NCI-H2029 treated with DMSO at 0.1 percent for 48 hours (cell line): ENCODE data around the gene PTPDC1.

ENCODE experiments used
- DNase-seq: peaks from one replicate; lab custom pipeline; 2025; lab: John Stamatoyannopoulos, UW

PTPDC1 gene, protein sequence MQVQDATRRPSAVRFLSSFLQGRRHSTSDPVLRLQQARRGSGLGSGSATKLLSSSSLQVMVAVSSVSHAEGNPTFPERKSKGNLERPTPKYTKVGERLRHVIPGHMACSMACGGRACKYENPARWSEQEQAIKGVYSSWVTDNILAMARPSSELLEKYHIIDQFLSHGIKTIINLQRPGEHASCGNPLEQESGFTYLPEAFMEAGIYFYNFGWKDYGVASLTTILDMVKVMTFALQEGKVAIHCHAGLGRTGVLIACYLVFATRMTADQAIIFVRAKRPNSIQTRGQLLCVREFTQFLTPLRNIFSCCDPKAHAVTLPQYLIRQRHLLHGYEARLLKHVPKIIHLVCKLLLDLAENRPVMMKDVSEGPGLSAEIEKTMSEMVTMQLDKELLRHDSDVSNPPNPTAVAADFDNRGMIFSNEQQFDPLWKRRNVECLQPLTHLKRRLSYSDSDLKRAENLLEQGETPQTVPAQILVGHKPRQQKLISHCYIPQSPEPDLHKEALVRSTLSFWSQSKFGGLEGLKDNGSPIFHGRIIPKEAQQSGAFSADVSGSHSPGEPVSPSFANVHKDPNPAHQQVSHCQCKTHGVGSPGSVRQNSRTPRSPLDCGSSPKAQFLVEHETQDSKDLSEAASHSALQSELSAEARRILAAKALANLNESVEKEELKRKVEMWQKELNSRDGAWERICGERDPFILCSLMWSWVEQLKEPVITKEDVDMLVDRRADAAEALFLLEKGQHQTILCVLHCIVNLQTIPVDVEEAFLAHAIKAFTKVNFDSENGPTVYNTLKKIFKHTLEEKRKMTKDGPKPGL

DNA sequence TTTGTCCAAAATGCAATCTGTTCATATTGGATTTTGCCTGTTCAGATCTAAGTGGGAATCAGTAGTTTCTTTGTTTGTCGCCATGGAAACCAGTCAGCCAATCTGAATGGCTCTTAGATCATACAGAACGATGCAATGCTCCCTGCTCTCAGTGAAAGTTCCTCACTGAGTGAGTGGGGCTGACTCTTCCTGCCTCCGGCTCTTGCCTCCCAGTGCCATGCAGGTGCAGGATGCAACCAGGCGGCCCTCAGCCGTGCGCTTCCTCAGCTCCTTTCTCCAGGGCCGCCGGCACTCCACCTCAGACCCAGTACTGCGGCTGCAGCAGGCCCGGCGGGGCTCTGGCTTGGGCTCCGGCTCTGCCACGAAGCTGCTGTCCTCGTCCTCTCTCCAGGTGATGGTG, at the start of gene PTPDC1:
Gene PTPDC1 (plus strand): TSS at position 151 of the 400 bp plus-strand sequence. CDS start 67 bp downstream, at position 218.
- no peak for DNase-seq

DNA sequence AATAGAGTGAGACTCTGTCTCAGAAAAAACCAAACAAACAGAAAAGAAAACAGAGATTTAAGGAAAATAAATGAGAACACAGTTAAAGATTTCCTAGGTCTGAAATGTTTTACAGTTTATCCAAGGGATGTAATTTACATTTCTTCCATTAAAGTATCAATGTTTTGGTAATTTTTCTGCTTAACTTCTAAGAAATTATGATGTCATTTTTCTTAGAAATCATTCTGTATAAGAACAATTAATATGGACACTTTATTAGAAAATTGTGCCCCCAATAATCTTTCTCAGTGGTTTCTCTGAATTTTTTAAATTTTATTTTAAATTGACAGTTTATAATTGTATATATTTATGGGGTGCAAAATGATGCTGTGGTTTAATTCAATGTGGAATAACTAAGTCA, 49.8 kb upstream of the PTPDC1 start:
- DNase-seq, result no peak

DNA sequence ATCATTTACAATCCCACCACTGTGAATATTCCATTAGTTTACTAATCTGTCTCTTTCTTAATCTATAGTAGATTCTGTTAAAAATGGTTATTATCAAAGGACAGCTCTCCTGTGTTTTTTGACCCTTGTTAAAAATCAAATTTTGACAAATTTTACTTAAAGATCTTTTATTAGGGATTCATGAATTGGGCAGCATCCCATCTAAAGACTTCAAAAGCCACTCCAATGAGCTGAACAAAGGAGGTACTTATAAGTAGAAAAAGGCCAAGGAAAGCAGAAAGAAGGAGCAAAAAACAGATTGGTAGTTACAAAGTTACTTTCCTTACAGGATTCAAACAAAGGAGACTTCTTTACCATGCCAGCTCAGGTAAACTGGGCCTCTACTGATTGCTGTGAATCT, 44.5 kb upstream of the PTPDC1 start:
- DNase-seq, result no peak

DNA sequence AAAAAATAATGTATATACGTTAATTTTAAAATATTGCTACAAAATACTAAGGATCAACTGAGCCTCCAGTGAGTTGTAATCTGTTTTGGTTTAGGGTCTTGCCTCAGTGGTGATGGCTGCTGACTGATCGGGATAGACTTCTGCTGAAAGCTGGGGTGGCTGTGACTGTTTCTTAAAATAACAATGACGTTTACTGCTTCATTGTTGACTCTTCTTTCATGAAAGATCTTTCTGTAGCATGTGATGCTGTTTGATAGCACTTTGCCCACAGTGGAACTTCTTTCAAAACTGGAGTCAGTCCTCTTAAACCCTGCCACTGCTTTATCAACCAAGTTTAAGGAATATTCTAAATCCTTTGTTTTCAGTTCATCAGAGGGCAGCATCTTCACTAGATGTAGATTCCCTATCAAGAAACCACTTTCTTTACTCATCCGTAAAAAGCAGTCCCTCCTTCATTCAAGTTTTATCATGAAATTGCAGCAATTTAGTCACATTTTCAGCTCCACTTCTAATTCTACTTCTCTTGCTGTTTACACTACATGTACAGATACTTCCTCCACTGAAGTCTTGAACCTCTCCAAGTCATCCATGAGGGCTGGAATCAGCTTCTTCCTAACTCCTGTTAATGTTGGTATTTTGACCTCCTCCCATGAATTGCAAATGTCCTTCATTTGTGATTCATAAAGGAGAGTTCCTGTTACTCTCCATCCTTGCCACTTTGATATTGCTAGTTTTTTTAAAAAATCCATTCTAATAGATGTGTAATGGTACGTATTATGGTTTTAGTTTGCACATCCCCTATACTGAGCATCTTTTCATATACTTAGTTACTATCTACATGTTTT, 41.5 kb upstream of the PTPDC1 start:
- DNase-seq, result no peak

DNA sequence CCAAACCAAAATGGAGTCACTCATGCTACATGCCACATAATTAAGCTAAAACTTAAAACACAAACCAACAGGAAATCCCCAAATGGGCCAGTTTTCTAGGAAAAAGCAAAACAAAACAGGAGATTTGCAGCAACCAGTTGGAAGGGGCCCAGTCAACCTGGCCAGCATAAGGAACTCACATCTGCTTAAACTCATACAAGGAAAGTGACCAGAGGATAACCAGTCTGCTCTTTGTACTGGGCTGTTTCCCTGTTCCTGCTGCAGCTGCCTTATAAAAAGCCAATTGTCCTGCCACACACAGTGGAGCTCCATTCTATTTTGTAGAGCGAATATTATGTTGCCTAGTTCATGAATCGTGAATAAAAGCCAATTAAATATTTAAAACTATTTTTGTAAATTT, 29.5 kb upstream of the PTPDC1 start:
- no peak for DNase-seq

DNA sequence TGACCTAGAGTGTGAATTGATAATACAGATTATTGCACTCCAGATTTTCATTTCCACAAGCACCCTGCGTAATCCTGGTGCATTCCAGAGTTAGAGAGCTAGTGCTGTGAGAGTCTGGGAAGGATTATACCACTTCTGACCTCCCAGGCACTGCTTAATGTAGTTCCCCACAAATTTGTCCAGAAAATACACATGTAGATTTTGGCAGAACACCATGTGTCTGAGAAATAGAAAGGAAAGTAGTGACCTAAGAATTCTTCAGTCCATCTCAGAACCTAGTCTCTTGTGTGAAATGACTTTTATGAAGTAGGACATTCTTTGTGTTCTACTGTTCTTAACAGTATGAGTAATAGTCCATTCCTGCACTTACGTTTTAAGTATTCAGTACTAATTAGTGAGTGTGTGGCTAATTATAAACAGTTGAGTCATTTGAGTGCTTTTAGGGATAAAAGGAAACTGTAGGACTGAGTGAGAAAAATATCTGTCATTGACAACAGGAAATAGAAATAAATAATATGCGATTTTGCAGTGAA, 27.8 kb upstream of the PTPDC1 start:
- DNase-seq, result no peak

DNA sequence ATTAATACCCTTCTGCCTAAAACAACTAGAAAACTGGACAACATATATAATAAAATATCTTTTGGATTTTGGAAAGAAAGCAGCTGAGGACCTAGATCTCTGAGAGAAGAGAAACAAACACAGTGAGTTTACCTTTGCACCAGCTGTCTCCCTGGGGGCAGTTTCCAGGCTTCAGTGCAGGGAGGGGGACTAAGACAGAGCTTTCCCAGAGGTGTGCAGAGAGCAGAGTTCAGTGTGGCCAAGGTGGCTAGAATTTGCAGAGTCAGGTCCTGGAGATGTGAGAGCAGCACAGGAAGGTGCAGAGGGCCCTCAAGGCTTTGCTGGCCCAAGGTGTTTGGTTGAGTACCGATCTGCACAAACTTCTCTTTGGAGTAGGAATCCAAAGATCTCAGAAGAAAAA, 26.3 kb upstream of the PTPDC1 start:
- no peak for DNase-seq

DNA sequence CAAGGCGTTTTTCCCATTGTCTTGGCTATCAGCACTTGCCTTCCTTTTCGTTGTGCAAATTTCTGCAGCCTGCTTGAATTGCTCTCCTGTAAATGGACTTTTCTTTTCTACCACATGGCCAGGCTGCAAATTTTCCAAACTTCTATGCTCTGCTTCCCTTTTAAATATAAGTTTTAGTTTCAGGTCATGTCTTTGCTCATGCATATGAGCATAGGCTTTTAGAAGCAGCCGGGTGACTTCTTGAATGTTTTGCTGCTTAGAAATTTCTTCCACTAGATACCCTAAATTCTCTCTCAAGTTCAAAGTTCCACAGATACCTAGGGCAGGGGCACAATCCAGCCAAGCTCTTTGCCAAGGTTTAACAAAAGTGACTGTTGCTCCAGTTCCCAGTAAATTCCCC, 22.4 kb upstream of the PTPDC1 start:
- no peak for DNase-seq

DNA sequence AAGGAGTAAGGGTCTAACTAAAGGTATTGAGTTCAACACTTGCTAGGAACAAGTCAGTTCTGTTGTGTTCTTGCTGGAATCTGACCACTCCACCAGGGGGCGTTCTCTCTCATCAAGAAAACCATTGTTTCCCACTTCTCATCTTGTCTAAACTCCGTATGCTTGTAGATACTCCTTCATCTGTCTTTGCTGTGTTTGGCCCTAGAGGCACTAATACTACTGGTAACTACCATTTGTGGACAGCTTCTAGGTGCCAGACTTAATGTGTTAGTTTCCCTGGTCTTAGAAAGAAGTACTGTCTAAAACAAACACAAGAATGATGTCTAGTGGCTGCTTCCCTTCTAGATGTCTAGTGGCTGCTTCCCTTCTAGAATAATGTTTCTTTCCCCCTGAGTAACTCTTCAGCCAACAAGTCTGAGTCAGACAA, 18.7 kb upstream of the PTPDC1 start:
- DNase-seq, result peak; percentile 34

DNA sequence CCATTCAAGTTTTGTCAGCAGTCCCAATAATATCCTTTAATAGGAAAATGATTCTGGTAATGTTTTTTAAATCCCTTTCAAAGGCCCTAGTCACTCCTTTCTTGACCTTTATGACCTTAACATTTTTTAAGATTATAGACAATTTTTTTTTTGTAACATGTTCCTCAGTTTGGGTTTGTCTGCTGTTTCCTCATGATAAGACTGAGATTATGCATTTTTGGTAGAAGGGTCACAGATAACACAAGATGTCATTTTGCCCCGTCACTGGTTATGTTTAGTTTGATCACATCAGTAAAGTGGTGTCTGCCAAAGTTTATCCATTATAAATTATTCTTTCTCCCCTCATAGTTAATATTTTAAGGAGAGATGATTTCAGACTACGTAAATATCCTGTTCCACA, 16.0 kb upstream of the PTPDC1 start:
- no peak for DNase-seq

DNA sequence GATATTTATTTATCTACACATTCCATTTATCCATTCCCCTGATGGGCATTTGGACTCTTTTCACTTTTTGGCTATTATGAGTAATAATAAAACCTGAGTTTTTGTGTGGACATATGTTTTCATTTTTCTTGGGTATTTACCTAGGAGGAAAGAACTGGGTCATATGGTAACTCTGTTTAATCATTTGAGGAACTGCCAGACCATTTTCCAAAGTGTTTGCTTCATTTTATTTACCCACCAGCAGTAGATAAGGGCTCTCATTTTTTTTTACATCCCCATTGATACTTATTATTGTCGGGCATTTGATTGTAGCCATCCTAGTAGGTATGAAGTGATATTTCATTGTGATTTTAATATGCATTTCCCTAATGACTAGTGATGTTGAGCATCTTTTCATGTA, 7.7 kb upstream of the PTPDC1 start:
- peak; percentile 25 for DNase-seq

DNA sequence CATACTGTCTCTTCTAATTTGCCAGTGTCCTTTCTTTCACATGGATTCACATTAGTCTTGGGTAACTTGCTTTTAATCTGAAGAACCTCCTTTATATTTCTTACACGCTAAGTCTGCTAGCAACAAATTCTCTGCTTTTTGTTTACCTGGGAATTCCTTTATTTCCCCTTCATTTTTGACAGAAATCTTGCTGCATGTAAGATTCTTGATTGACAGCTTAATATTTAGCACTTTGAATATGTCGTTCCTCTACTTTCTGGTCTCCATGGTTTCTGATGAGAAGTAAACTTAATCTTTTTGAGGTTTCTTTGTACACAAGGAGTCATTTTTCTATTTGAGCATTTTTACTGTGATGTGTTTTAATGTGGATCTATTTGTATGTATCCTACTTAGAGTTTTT, 6.2 kb upstream of the PTPDC1 start:
- no peak for DNase-seq

DNA sequence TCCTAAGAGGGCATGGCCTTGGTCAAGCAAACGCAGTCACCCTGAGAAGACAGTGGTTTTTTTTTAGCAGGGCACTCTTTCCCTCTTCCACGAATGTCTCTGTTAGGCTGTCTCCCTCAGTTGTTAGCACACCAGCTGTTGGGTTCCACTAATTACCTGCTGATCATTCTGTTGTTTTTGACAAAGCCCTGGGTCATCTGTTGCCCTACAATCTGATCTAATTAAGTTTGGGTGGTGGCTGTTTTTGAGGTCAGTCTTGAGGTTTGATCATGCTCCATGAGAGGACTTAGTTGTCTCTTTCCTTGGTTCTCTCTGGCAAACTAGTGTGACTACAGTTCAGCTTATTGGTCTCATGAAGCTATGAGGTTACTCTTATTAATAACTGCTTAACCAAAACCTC, 5.0 kb upstream of the PTPDC1 start:
- DNase-seq, result no peak

DNA sequence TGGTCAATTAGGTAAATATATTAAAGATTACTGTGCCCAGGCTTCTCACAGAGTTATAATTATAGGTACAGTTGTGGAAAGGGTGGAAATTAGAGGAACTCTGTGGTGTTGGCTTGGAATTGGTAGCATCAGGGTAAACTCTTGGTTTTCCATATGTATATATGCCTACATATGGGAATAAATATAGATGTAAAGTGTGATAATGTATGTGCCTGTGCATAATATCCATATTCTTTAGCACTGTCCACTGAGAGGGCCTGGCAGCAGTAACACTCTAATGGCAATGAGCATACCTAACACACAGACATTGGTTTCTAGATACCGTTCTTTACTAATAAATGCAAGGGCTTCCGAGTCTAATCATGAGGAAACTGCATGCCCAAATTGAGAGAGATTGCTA, 4.0 kb upstream of the PTPDC1 start:
- no peak for DNase-seq

DNA sequence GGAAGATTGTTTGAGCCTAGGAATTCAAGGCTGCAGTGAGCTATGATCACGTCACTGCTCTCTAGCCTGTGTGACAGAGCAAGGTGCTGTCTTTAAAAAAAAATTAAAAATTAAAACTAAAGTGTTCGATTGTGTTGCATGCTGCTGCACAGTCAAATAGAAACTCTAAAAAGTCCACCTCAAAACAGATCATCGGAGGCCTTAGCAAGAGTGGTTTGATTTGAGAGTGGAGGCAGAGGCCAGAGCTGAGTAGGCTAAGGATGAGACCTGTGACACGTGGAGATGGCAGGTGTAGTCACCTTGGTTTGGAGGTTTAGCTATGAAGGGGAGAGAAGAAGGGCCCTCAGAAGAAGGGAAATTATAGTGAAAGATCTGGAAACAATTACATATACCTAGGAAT, 2.8 kb upstream of the PTPDC1 start:
- DNase-seq, result no peak

DNA sequence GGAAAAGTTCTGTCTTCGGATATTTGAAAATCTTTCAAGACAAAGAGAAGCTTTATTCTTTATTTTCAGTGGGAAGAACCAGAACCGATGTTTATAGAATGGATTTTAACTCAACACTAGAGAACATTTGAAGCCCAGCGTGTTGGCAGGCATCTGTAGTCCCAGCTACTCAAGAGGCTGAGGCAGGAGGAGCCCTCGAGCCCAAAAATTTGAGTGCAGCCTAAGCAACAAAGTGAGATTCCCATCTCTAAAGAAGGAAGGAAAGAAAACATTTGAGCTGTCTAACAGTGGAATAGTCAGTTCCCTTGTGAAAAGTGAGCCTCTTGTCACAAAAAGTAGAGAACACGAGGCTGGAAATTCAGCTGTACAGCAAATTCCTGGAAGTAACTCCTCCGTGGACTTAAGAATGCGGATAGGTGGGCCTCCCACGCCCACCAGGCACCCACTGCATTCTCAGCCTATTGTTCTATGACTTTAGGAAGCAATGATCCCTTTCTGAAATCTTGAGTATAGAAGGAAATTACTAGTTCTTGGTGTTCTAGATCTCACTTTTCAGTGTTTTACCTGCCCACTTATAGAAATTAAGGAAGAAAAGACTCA, 2.3 kb upstream of the PTPDC1 start:
- DNase-seq, result no peak

DNA sequence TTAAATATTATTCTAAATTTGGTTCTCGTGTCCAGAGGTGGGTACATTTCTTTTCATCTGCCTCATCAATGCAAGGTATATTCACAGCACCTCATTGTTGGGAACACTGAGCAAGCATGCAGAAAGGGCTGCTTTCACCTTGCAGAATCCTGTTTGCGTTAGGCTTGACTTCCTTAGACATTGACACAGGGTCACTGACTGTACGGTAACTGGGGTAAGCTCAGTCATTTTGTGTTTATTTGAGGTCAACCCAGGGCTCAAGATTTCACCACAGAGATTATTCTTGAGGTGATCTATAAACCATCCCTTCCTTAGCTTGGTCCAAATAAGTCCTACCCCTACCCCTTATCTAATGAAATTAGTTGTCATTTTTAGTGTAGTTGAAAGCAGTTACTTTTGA, 1.7 kb upstream of the PTPDC1 start:
- no peak for DNase-seq

DNA sequence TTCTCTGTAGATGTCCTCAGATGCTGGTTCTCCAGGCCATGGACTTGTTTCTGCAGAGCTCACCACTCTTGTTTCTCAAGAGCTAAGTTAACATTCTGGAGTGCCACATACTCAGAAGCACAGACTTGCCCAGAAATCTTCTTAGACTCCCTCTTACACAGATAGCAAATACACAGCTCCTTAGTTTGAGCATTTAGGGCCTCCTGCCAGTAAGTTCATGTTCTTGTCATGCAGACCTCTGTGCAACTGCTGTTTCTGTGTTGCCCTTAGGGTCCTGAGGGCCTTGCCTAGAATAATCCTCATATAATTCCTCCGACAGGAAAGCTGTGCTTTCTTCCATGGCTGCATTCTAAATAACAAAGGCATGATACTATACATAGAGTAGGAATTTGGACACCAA, 1.3 kb upstream of the PTPDC1 start:
- DNase-seq, result no peak

DNA sequence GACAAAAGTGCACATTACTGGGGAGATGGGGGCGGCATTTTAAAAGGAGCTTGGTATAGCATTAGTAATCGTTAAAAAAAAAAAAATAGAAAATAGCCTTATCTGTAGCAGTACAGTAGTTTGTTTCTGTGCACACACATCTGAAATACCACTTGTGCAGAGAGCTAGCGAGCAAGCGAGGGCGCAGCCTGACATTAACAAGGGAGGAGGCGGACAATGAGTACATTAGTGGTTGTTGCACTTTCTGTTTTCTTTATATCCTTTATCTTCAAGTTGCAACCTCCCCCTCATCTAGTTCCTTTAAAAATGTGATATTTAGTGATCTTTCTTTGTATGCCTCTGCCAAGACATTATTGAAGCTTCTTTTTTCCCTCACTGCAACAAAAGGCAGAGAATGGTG, 880 bp upstream of the PTPDC1 start:
- DNase-seq, result no peak

DNA sequence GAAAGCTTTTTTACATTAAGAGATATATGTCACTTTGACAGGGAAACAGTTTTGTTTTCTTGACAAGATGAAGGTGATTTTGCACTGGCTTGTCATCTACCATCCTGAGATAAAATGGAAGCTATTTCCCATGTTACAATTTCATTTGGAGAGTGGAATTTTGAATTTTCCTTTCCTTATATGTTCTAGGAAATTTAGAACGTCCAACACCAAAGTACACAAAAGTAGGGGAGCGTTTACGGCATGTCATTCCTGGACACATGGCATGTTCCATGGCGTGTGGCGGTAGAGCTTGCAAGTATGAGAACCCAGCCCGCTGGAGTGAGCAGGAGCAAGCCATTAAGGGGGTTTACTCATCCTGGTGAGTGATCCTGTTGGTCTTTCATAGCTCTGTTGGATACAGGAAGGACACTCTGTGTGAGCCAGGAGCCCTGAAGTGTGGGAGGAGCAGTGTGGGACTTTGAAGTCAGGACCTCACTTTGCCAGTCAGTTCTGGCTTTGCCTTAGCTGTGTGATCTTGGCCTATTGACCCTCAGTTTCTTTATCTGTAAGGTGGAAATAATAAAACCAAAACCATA, 887 bp downstream of the PTPDC1 start:
- DNase-seq, result no peak
